ENCODE results near the gene HAX1. TPM values are rescaled to one million over a fixed set of nuclear protein-coding genes. Genes with fewer than 3 reads are reported as not detected.
"Not testable (repeated sequence)": the region's sequence is repeated elsewhere in the genome, so short reads cannot be mapped to it uniquely, and the experiment has no call there.

HAX1 gene
- total RNA-seq, result 81.6 TPM
- long read RNA-seq, transcript HAX1-201 (7 exons, 1,227 nt), result major isoform, 103 of 126 reads
- long read RNA-seq, partial matches to known transcripts, result 7 of 126 reads
- long read RNA-seq, other reads (novel, unspliced or antisense), result 9 of 126 reads

DNA sequence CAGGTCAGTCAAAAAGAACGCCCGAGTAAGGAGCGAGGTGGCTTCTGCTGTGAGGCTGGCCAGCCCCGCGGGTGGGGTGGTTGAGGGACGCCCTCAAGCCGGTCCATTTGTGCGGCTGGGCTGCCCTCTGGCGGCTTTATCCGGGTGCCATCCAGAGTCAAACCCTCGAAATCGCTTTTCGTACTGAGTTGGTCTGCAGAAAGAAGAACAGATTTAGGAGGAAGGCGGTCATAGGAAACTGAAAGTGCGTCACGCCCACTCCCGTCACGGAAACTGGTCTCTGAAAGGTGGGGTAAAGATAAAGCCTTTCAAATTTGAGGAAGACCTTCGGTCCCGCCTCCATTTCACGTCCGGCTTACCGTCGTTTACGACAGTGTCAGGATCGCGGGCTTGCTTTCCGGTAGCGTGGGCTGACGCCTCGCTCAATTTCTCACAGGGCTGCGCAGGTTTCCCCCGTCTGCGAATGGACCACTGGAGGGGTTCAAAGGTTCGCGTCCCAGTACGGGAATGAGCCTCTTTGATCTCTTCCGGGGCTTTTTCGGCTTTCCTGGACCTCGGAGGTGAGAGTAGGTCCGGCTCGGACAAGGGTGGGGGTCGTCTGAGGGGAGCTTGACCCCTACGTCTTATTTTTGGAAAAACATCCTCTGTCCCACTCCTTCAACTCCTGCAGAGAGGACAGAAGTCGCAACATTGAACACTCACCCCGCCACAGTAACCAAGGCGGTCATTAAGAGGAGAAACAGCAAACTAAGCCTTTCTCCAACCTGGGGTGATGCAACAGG lies at the start of gene HAX1:
HAX1 (plus strand) TSS at position 413 of the 782 bp plus-strand sequence; CDS start at position 508, 95 bp downstream.
- DNase-seq (ENCODE audit: low spot score), result peak; percentile 96

DNA sequence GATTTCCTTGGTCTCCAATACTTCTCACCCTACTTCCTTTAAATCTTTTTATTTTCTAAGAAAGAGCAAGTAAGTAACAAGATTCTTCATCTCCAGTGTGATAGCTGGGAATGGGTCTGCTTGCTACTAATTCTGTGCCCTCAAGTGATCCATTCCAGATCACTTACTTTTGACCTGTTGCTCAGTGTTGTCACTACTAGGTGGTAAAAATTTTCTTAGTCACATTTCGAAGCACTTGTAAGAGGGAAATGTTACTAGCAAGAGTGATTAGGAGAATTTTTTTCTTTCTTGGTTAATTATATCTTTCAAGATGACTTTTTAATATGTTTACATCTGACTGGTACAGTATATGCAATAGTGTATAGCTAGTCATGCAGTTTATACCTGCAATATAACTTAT lies 49.5 kb upstream of the HAX1 start:
- DNase-seq (ENCODE audit: low spot score), result no peak

GRCh38 chr1:154223621-154224020 lies 48.8 kb upstream of the HAX1 start:
- no peak for DNase-seq (ENCODE audit: low spot score)

GRCh38 chr1:154225370-154225769 lies 47.1 kb upstream of the HAX1 start:
- no peak for DNase-seq (ENCODE audit: low spot score)

GRCh38 chr1:154231112-154231511 lies 41.3 kb upstream of the HAX1 start:
- DNase-seq (ENCODE audit: low spot score), result not testable (repeated sequence)

DNA sequence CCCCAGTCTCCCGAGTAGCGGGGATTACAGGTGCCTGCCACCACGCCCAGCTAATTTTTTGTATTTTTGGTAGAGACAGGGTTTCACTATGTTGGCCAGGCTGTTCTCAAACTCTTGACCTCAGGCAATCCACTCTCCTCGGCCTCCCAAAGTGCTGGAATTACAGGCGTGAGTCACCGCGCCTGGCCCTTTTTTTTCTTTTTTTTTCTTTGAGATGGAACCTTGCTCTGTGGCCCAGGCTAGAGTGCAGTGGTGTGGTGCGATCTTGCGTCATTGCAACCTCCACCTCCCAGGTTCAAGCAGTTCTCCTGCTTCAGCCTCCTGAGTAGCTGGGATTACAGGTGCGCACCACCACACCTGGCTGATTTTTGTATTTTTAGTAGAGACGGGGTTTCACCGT lies 39.3 kb upstream of the HAX1 start:
- not testable (repeated sequence) for DNase-seq (ENCODE audit: low spot score)

GRCh38 chr1:154236855-154237254 lies 35.6 kb upstream of the HAX1 start:
- DNase-seq (ENCODE audit: low spot score), result no peak

DNA sequence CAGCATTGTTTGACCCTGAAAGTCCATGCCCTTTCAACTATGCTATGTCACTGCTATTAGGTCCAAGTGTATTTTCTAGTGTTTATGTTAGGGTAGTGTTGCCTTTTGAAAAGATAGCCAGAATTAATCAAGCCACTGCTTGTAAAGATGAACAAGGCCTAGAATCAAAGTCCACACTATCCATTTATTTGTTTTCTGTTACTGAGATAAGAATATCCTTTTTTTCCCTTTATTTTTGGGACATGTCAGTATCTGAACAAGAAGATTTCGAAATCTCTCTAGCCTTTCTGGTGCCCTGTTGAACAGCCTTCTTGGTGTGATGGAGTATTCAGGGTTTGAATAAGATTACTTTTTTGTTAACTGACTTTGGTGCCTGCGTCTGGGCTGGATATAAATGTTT lies 35.0 kb upstream of the HAX1 start:
- no peak for DNase-seq (ENCODE audit: low spot score)

DNA sequence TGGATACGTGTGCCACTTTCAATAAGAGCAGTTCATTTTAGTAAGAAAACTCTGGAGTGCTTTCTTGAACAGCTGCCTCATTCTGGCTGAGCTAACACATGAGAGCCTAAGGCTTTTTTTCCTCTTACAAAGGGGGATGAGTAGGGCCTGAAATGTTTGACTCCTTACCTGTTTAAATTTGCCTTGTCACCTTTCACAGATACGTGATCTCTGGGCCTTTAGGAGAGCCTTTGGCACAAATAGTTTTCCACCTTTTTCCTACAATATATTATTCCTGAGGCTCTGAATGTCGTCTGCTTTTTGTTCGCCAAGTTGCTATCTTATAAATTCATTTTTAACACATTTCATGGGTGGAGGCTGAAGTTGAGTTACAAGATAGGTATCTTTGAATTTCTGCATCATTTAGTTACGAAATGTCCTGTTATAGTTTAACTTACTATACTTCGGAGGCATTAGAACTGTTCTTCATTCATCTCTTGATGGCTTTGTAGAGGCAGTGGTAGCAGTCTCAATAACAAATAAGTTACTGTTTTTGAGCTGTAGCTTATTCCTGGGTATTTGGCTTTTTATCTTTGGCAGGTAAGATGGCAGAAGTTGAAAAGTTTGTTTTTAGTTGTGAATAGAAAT lies 34.4 kb upstream of the HAX1 start:
- no peak for DNase-seq (ENCODE audit: low spot score)

GRCh38 chr1:154239491-154239890 lies 32.9 kb upstream of the HAX1 start:
- DNase-seq (ENCODE audit: low spot score), result no peak

DNA sequence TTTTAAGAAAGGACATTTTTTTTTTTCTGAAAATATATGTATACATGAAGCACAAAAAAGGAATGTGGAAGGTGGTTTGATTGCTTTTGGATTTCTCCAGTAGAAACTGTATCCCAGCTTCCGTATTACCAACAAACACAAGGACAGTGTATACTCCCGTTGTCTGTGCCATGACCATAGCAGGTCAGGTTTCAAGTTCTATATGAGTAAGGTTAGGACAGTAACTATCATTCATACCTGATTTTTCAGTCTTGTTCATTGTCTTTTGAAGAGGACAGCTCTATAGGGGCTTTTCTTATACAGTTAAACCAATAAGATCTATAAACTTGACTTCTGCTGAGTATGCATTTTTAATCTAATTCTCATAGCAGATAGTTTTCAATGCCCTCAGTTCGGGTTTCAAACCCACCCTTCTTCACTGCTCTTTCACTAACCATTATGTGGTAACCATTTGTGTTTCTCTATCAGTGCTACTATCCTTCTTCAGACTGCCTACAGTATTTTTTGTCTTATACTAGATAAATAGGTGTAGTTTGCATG lies 32.1 kb upstream of the HAX1 start:
- DNase-seq (ENCODE audit: low spot score), result no peak

DNA sequence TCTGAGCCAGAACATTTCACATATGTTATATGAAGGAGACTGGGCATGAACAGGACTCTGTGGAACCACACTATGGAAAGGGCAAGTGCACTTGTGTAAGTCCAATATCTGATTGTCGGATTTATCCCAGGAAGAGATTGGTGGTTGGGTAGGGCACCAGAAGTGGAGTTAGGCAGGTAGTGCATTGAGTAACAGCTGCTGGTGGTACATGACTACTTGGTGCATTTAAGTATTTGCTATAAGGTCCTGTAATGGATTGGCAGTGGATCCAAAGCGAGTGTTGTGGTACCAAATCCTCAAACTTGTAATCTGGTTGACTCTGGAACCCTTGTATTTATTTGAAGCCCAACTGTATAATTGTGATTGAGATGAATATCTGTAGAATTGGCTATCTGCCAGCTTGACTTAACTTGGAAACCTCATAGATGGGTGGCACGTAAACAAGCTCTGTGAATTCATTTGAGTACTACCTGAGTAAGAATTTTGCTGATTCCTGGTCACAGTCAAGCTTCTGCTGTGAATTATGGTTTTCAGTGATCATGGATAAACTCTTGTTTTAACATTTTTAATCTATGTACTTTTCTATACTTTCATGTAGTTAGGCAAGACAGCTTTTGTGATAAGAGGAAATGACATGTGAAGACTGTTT lies 30.6 kb upstream of the HAX1 start:
- DNase-seq (ENCODE audit: low spot score), result no peak

DNA sequence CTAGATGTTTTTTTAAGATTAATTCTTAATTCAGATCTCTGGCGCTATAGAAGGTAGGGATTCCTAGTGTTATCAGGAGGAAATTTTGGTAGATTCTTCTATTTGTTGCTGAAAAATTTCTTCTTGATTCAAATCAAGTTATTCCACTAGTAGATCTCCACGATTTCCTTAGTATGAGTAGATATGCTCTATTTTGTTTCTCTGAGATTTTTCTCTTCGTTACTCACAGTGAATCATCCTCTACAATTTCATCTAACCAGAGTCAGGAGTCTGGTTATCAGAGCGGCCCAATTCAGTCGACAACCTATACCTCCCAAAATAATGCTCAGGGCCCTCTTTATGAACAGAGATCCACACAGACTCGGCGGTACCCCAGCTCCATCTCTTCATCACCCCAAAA lies 18.8 kb upstream of the HAX1 start:
- DNase-seq (ENCODE audit: low spot score), result no peak

GRCh38 chr1:154256686-154257085 lies 15.7 kb upstream of the HAX1 start:
- no peak for DNase-seq (ENCODE audit: low spot score)

DNA sequence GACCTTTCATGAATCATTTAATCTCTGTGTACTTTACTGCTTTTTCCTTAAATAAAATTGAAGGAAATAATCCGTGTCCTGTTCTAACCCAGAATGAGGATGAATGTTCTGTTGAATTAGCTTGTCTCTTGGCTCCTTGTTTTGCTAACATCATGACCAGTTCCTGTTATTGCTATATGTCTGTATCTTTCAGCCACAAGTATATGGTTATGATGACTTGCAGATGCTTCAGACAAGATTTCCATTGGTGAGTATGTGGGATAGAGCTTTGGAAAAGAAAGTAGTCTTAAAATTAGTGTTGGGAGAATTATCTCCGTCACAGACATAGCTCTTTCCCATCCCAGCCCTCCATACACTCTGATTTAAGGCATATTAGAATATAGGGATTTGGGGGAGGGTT lies 13.6 kb upstream of the HAX1 start:
- DNase-seq (ENCODE audit: low spot score), result no peak

DNA sequence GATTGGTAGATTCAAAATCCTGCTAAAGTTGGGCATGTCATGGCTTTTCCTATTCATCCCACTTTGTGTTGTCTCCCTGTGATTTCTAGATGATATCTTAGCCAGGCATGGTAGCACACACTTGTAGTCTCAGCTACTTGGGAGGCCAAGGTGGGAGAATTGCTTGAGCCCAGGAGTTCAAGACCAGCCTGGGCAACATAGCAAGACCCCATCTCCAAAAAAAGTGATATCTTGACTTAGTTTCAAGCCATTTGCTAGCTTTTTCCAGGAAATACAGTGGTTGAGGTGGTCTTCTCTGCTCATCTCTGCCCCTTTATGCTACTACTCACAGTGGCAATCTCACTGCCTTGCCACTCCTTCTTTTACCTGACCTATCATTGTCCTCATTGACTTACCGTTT lies 12.3 kb upstream of the HAX1 start:
- no peak for DNase-seq (ENCODE audit: low spot score)

DNA sequence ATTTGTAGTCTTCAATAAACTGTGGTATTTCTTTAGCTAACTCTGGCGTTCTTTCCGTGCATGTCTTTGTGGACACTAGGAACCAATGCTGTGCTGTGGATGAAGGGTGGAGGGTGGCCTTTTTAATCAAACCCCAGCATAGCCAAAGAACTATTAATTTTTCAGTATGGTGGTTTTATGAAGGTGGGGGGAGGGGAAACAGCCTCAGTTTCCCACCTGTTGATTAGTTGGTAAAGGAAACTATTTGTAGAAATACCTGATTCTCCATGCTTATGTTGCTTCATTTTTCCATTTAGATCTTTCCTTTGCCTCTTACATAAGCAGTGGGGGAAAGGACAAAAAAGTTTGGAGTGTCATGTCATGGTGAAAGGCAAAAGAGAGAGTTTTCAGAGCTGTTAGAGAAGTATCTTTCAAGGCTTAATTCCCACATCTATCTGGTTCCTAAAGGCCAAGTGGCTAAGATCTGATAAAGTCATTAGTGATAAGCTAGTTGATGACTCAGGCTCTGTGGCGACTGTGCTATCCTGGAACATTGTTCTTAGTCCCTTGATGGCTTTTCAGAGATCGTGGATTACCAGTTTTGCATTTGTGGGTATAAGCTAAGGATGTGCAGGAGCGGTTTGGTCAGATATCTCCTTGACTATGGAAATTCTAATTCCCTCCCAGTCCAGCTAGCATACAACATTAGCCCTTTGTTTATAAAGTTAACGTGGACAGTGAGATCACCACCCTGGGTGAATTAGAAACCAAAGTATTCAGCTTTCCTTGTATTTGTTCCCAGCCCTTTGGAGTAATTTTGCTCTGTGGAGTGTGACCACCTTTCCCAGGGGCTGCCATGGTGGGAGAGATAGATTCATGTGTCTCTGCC lies 8.7 kb upstream of the HAX1 start:
- no peak for DNase-seq (ENCODE audit: low spot score)

GRCh38 chr1:154264454-154264853 lies 8.0 kb upstream of the HAX1 start:
- no peak for DNase-seq (ENCODE audit: low spot score)

GRCh38 chr1:154265586-154265985 lies 6.8 kb upstream of the HAX1 start:
- no peak for DNase-seq (ENCODE audit: low spot score)

DNA sequence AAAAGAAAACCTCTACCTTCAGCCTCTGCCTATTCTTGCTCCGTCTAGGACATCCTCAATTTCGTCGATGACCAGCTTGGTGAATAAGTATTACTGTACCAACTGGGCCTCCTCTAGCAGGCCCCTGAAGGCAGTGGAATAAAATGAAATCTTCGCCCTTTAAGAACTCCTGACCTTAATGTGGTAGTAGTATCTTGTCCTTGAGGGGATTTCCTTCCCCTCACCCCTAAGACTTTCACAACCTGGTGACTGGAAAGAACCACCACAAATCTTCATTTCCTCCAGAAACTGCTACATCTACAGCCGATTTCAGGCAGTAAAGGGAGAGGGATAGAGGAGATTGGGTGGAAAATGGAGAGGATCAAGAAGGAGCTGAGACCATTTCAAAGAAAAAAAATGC lies 1.6 kb upstream of the HAX1 start:
- no peak for DNase-seq (ENCODE audit: low spot score)

GRCh38 chr1:154272999-154273563 lies 652 bp downstream of the HAX1 start:
- DNase-seq (ENCODE audit: low spot score), result no peak
